Measurements from ENCODE around the gene KRTAP12-2. TPM values are rescaled to one million over a fixed set of nuclear protein-coding genes. Genes with fewer than 3 reads are reported as not detected.

Gene KRTAP12-2
- total RNA-seq, 4 donors from 2014 or later, result not detected

DNA sequence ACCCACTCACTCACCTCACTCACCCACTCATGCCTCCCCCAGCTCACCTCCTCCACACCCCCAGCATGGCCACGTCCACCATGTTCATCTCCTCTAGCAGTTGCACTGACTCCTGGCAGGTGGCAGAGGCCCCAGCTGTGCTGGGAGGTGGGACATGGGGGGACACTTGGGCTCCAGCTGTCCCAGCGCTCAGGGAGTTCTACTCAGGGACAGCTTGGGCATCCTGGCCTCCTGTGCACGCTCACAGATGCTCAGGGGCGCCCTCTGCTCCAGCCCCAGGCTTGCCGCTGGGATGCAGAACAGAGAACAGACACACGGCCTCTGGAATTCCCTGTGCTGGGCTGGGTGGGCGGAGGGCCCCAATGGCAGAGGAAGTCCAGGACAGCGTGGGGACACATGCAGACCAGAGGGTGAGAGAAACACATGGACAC, 49.6 kb downstream of the KRTAP12-2 start:
- H3K27ac ChIP-seq (replicated peaks in 1 of 4), result no peak overlapping the region
- intact Hi-C loops (cut with DNase I), result no loop called here
- TF ChIP-seq EP300 (IDR thresholded peaks at IDR 0.05) (no peak), POLR2A (IDR thresholded peaks at IDR 0.05; ENCODE audit: low read depth) (no peak), POLR2AphosphoS5 (IDR thresholded peaks at IDR 0.05) (no peak)
- TF ChIP-seq, protein P1, sequence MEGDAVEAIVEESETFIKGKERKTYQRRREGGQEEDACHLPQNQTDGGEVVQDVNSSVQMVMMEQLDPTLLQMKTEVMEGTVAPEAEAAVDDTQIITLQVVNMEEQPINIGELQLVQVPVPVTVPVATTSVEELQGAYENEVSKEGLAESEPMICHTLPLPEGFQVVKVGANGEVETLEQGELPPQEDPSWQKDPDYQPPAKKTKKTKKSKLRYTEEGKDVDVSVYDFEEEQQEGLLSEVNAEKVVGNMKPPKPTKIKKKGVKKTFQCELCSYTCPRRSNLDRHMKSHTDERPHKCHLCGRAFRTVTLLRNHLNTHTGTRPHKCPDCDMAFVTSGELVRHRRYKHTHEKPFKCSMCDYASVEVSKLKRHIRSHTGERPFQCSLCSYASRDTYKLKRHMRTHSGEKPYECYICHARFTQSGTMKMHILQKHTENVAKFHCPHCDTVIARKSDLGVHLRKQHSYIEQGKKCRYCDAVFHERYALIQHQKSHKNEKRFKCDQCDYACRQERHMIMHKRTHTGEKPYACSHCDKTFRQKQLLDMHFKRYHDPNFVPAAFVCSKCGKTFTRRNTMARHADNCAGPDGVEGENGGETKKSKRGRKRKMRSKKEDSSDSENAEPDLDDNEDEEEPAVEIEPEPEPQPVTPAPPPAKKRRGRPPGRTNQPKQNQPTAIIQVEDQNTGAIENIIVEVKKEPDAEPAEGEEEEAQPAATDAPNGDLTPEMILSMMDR (IDR thresholded peaks at IDR 0.05), result no peak
- peaks cover 0 to 46% (median 0%) of the 10 kb centered on the region in 4 donors for H3K27me3 ChIP-seq
- no peak overlapping the region for H3K4me3 ChIP-seq
- peak; percentile 62 for DNase-seq (ENCODE audit: extremely low spot score)
- H3K4me1 ChIP-seq, result no peaks in the 10 kb centered on the region
- H3K36me3 ChIP-seq, result no peaks in the 10 kb centered on the region
- H3K9me3 ChIP-seq, result peaks cover 0 to 13% (median 0%) of the 10 kb centered on the region in 4 donors
- WGBS, result 73% methylated on average over 3 of the region's 8 CpGs

DNA sequence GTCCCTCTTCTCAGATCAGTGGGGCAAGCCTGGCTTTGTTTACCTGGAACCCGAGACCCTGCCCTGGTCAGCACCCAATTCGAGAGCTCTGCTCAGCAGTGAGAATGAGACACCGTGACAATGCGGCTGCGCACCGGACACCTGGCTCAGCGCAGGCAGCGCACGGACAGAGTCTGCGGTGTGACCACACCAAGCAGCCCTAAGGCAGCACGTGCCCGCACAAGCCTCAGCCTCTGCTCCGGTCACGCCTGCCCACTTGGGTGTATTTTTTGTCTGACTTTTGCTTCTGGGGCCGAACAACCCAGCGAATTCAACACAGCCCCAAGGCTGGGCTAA, 50.2 kb downstream of the KRTAP12-2 start:
- no peaks in the 10 kb centered on the region for H3K4me1 ChIP-seq
- H3K27me3 ChIP-seq, result peaks cover 0 to 50% (median 0%) of the 10 kb centered on the region in 4 donors
- peaks cover 0 to 18% (median 4%) of the 10 kb centered on the region in 4 donors for H3K9me3 ChIP-seq
- H3K36me3 ChIP-seq, result no peaks in the 10 kb centered on the region
- TF ChIP-seq POLR2AphosphoS5 (IDR thresholded peaks at IDR 0.05), result no peak
- no peak for TF ChIP-seq EP300 (IDR thresholded peaks at IDR 0.05)
- TF ChIP-seq, protein P1 (IDR thresholded peaks at IDR 0.05), result no peak
- no peak for TF ChIP-seq POLR2A (IDR thresholded peaks at IDR 0.05; ENCODE audit: low read depth)
- H3K4me3 ChIP-seq, result no peak overlapping the region
- WGBS, result 70% methylated on average over 14 of the region's 16 CpGs
- no peak overlapping the region for H3K27ac ChIP-seq (replicated peaks in 1 of 4)
- peak; percentile 57 for DNase-seq (ENCODE audit: extremely low spot score)
- intact Hi-C loops (cut with DNase I), result no loop called here

Small RNAs within 50 kb of the gene (small RNA-seq; reads per million reads assigned to genes)
- gene KRTAP12-6P, result 0 reads per million in 3 donors

Other genes with a start within 250 kb of the KRTAP12-2 start
- 1 to 10 TPM; 3.3 to 6.6 (median 5.3) TPM for gene LRRC3, start 211.4 kb downstream of the KRTAP12-2 start, total RNA-seq
- not detected for gene KRTAP10-1, start 126.7 kb downstream of the KRTAP12-2 start, total RNA-seq
- not detected for gene KRTAP10-2, start 115.4 kb downstream of the KRTAP12-2 start, total RNA-seq
- gene KRTAP10-3, start 108.1 kb downstream of the KRTAP12-2 start, total RNA-seq, result not detected
- gene KRTAP10-4, start 93.2 kb downstream of the KRTAP12-2 start, total RNA-seq, result not detected
- not detected for gene KRTAP10-5, start 86.3 kb downstream of the KRTAP12-2 start, total RNA-seq
- gene KRTAP10-6, start 74.4 kb downstream of the KRTAP12-2 start, total RNA-seq, result not detected
- not detected for gene KRTAP10-7, start 66.3 kb downstream of the KRTAP12-2 start, total RNA-seq
- gene KRTAP10-8, start 54.8 kb downstream of the KRTAP12-2 start, total RNA-seq, result not detected
- gene KRTAP10-9, start 39.8 kb downstream of the KRTAP12-2 start, total RNA-seq, result not detected
- gene KRTAP10-10, start 29.6 kb downstream of the KRTAP12-2 start, total RNA-seq, result not detected
- gene KRTAP10-11, start 20.5 kb downstream of the KRTAP12-2 start, total RNA-seq, result not detected
- gene KRTAP12-4, start 12.3 kb downstream of the KRTAP12-2 start, total RNA-seq, result not detected
- gene KRTAP12-3, start 9.0 kb downstream of the KRTAP12-2 start, total RNA-seq, result not detected
- not detected for gene KRTAP12-1, start 15.2 kb upstream of the KRTAP12-2 start, total RNA-seq
- not detected for gene KRTAP10-12, start 30.2 kb upstream of the KRTAP12-2 start, total RNA-seq
- under 1 TPM in 2 of 4 donors, not detected in 2; under 0.01 to 0.23 TPM for gene TSPEAR, start 44.6 kb upstream of the KRTAP12-2 start, total RNA-seq
- gene UBE2G2, start 134.9 kb upstream of the KRTAP12-2 start, total RNA-seq, result 100 to 1,000 TPM in 1 of 4 donors, 10 to 100 TPM in 3; 74.4 to 174 (median 81.7) TPM
- gene SUMO3, start 151.1 kb upstream of the KRTAP12-2 start, total RNA-seq, result 10 to 100 TPM; 46.1 to 52.2 (median 48.6) TPM
- 100 to 1,000 TPM; 222 to 382 (median 302) TPM for gene PTTG1IP, start 206.8 kb upstream of the KRTAP12-2 start, total RNA-seq